Camera-type eye (tissue), 1 donor: Measurements from ENCODE around the gene PLCE1. TPM values are rescaled to one million over a fixed set of nuclear protein-coding genes. Genes with fewer than 3 reads are reported as not detected.

Experiments used
- total RNA-seq: library from RNA; depleted of rRNA; stranded (reverse); fragments of >200 nt; gene quantifications from one replicate; pipeline ENCODE4 v1.2.3, GENCODE V29; 2014

The PLCE1 gene
- 28.2 TPM for total RNA-seq

DNA sequence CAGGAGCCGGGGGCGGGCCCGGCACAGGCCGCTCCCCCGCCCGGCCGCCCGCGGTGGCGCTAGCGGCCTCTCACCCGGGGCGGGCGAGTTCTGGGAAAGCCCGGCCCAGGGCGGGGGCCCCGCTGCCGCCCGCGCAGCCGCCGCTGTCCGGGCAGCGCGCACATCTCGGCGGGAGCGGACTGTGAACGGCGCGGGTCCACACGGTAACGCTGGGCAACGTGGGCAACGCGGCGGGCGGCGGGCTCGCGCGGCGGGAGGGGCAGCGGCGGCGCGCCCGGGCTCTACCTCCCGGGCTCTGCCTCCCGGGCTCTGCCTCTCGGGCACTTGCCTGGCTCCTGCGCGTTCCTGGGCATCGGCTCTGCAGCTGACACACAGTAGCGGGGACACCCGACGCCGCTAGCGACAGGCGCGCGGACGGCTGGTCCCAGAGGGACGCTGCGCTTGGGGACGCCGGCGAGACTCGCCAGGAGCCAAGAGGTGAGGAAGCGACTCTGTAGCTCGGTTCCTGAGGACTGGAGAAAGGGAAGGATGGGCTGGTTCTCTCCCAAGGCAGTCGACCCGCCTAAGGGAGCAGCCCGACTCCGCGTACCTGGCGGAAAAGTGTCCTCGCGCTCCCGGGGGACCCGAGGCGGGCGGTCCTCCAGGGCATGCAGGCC, at the start of gene PLCE1:
TSS of gene PLCE1 (plus strand) at position 150 of the 656 bp plus-strand sequence. CDS start 37,116 bp downstream, outside the sequence.

Other genes with a start within 250 kb of the PLCE1 start
- gene LGI1, start 236.0 kb upstream of the PLCE1 start, total RNA-seq: 12.0 TPM
- 8.0 TPM for gene SLC35G1, start 100.0 kb upstream of the PLCE1 start, total RNA-seq